ENCODE data around the gene LMTK3.

The LMTK3 gene

GRCh38 chr19:48450863-48451262, 60.8 kb downstream of the LMTK3 start:
- Histone ChIP-seq H2BK120ac (ENCODE audit: low read depth, low read length) (no peak overlapping the region), H3K23ac (ENCODE audit: low read length in 2 of 2) (no peak overlapping the region), H2BK5ac (ENCODE audit: low read depth, low read length, poor library complexity, severe bottlenecking) (no peak overlapping the region), H2BK15ac (ENCODE audit: low read depth, poor library complexity, severe bottlenecking) (no peak overlapping the region), H3K4me1 (ENCODE audit: control insufficient read depth, insufficient read depth, low read depth, low read length) (peaks cover 11% of the 10 kb centered on the region), H3K9ac (ENCODE audit: low read length) (no peak overlapping the region), H3K4me2 (ENCODE audit: low read length, poor library complexity, severe bottlenecking) (no peak overlapping the region), H3K27ac (ENCODE audit: low read length, poor library complexity, severe bottlenecking) (no peak overlapping the region), H3K27me3 (ENCODE audit: control insufficient read depth in 1 of 2, insufficient read depth in 1 of 2, low read length in 2 of 2) (no peaks in the 10 kb centered on the region), H3K18ac (ENCODE audit: low read depth in 1 of 2, low read length in 2 of 2) (no peak overlapping the region), H2AK5ac (ENCODE audit: low read length, severe bottlenecking) (no peak overlapping the region), H4K8ac (ENCODE audit: low read length) (no peak overlapping the region), H3K4me3 (ENCODE audit: insufficient read depth in 1 of 2, low read depth in 1 of 2, low read length in 2 of 2) (no peak overlapping the region), H3K36me3 (ENCODE audit: control insufficient read depth in 1 of 2, insufficient read depth in 2 of 2, low read depth in 1 of 2, low read length in 2 of 2) (peaks cover 77 to 80% of the 10 kb centered on the region in 2 experiments), H3K14ac (ENCODE audit: low read length in 2 of 2) (no peak overlapping the region), H3K9me3 (ENCODE audit: control insufficient read depth, low read length) (no peaks in the 10 kb centered on the region), H4K91ac (ENCODE audit: low read length) (no peak overlapping the region), H2BK12ac (ENCODE audit: low read length in 2 of 2) (no peak overlapping the region), H3K79me1 (replicated peaks; ENCODE audit: low read length, poor library complexity, severe bottlenecking) (peaks cover 61% of the 10 kb centered on the region), H3K4ac (ENCODE audit: low read depth in 1 of 2, low read length in 2 of 2) (no peak overlapping the region), H2AFZ (ENCODE audit: low read depth, low read length) (no peak overlapping the region)
- 97% methylated on average over 15 of the region's 15 CpGs for WGBS
- DNase-seq, result no peak

- Histone ChIP-seq H3K27me3 (ENCODE audit: control insufficient read depth in 1 of 2, insufficient read depth in 1 of 2, low read length in 2 of 2) (no peaks in the 10 kb centered on the region), H3K4me3 (ENCODE audit: insufficient read depth in 1 of 2, low read depth in 1 of 2, low read length in 2 of 2) (no peak overlapping the region), H3K27ac (ENCODE audit: low read length, poor library complexity, severe bottlenecking) (no peak overlapping the region), H2BK12ac (ENCODE audit: low read length in 2 of 2) (no peak overlapping the region), H3K4me2 (ENCODE audit: low read length, poor library complexity, severe bottlenecking) (no peak overlapping the region), H3K23ac (ENCODE audit: low read length in 2 of 2) (no peak overlapping the region), H3K79me1 (replicated peaks; ENCODE audit: low read length, poor library complexity, severe bottlenecking) (peaks cover 58% of the 10 kb centered on the region), H2AK5ac (ENCODE audit: low read length, severe bottlenecking) (no peak overlapping the region), H3K14ac (ENCODE audit: low read length in 2 of 2) (no peak overlapping the region), H4K91ac (ENCODE audit: low read length) (peak overlapping the region; percentile 45), H3K9me3 (ENCODE audit: control insufficient read depth, low read length) (no peaks in the 10 kb centered on the region), H3K4ac (ENCODE audit: low read depth in 1 of 2, low read length in 2 of 2) (no peak overlapping the region), H2AFZ (ENCODE audit: low read depth, low read length) (no peak overlapping the region), H3K36me3 (ENCODE audit: control insufficient read depth in 1 of 2, insufficient read depth in 2 of 2, low read depth in 1 of 2, low read length in 2 of 2) (peaks cover 72 to 76% of the 10 kb centered on the region in 2 experiments), H3K4me1 (ENCODE audit: control insufficient read depth, insufficient read depth, low read depth, low read length) (peaks cover 11% of the 10 kb centered on the region), H4K8ac (ENCODE audit: low read length) (no peak overlapping the region), H2BK120ac (ENCODE audit: low read depth, low read length) (no peak overlapping the region), H3K9ac (ENCODE audit: low read length) (no peak overlapping the region), H2BK5ac (ENCODE audit: low read depth, low read length, poor library complexity, severe bottlenecking) (no peak overlapping the region), H2BK15ac (ENCODE audit: low read depth, poor library complexity, severe bottlenecking) (no peak overlapping the region), H3K18ac (ENCODE audit: low read depth in 1 of 2, low read length in 2 of 2) (no peak overlapping the region)
- WGBS, result 97% methylated on average over 23 of the region's 23 CpGs
- no peak for DNase-seq
Observed at GRCh38 chr19:48450441-48450840, 61.2 kb downstream of the LMTK3 start.

GRCh38 chr19:48448563-48448962, 63.1 kb downstream of the LMTK3 start:
- Histone ChIP-seq H3K9me3 (ENCODE audit: control insufficient read depth, low read length) (no peaks in the 10 kb centered on the region), H4K8ac (ENCODE audit: low read length) (no peak overlapping the region)

GRCh38 chr19:48446579-48446978, 65.1 kb downstream of the LMTK3 start:
- no peak overlapping the region for H3K27ac ChIP-seq (ENCODE audit: low read length, poor library complexity, severe bottlenecking)
- H2BK12ac ChIP-seq (ENCODE audit: low read length in 2 of 2), result no peak overlapping the region
- H3K4ac ChIP-seq (ENCODE audit: low read depth in 1 of 2, low read length in 2 of 2), result no peak overlapping the region
- no peak for DNase-seq
- peak overlapping the region; percentile 95 for H3K9ac ChIP-seq (ENCODE audit: low read length)
- peak overlapping the region; percentile 96 for H3K4me2 ChIP-seq (ENCODE audit: low read length, poor library complexity, severe bottlenecking)
- WGBS, result 85% methylated on average over 5 of the region's 7 CpGs
- peak overlapping the region; percentile 53 for H4K91ac ChIP-seq (ENCODE audit: low read length)
- no peaks in the 10 kb centered on the region for H3K27me3 ChIP-seq (ENCODE audit: control insufficient read depth in 1 of 2, insufficient read depth in 1 of 2, low read length in 2 of 2)
- H2AK5ac ChIP-seq (ENCODE audit: low read length, severe bottlenecking), result no peak overlapping the region
- no peaks in the 10 kb centered on the region for H3K9me3 ChIP-seq (ENCODE audit: control insufficient read depth, low read length)
- no peak overlapping the region for H3K23ac ChIP-seq (ENCODE audit: low read length in 2 of 2)
- H4K8ac ChIP-seq (ENCODE audit: low read length), result no peak overlapping the region
- H2BK120ac ChIP-seq (ENCODE audit: low read depth, low read length), result no peak overlapping the region
- no peak overlapping the region for H2BK5ac ChIP-seq (ENCODE audit: low read depth, low read length, poor library complexity, severe bottlenecking)
- H2AFZ ChIP-seq (ENCODE audit: low read depth, low read length), result no peak overlapping the region
- peaks cover 43 to 47% of the 10 kb centered on the region in 2 experiments for H3K36me3 ChIP-seq (ENCODE audit: control insufficient read depth in 1 of 2, insufficient read depth in 2 of 2, low read depth in 1 of 2, low read length in 2 of 2)
- H3K4me1 ChIP-seq (ENCODE audit: control insufficient read depth, insufficient read depth, low read depth, low read length), result peaks cover 20% of the 10 kb centered on the region
- no peak overlapping the region for H3K18ac ChIP-seq (ENCODE audit: low read depth in 1 of 2, low read length in 2 of 2)
- peak overlapping the region; percentile 89 to 98 for H3K4me3 ChIP-seq (ENCODE audit: insufficient read depth in 1 of 2, low read depth in 1 of 2, low read length in 2 of 2)
- no peak overlapping the region for H2BK15ac ChIP-seq (ENCODE audit: low read depth, poor library complexity, severe bottlenecking)
- no peak overlapping the region for H3K14ac ChIP-seq (ENCODE audit: low read length in 2 of 2)
- peaks cover 48% of the 10 kb centered on the region for H3K79me1 ChIP-seq (replicated peaks; ENCODE audit: low read length, poor library complexity, severe bottlenecking)

More at GRCh38 chr19:48448563-48448962, 63.1 kb downstream of the LMTK3 start:
- Histone ChIP-seq H3K14ac (ENCODE audit: low read length in 2 of 2) (no peak overlapping the region), H4K91ac (ENCODE audit: low read length) (no peak overlapping the region), H3K4me1 (ENCODE audit: control insufficient read depth, insufficient read depth, low read depth, low read length) (peaks cover 17% of the 10 kb centered on the region), H2BK12ac (ENCODE audit: low read length in 2 of 2) (no peak overlapping the region), H3K23ac (ENCODE audit: low read length in 2 of 2) (no peak overlapping the region), H3K27me3 (ENCODE audit: control insufficient read depth in 1 of 2, insufficient read depth in 1 of 2, low read length in 2 of 2) (no peaks in the 10 kb centered on the region), H3K4me2 (ENCODE audit: low read length, poor library complexity, severe bottlenecking) (no peak overlapping the region), H3K9ac (ENCODE audit: low read length) (peak overlapping the region; percentile 11), H2BK15ac (ENCODE audit: low read depth, poor library complexity, severe bottlenecking) (no peak overlapping the region), H3K27ac (ENCODE audit: low read length, poor library complexity, severe bottlenecking) (no peak overlapping the region), H3K4ac (ENCODE audit: low read depth in 1 of 2, low read length in 2 of 2) (no peak overlapping the region), H3K79me1 (replicated peaks; ENCODE audit: low read length, poor library complexity, severe bottlenecking) (peaks cover 52% of the 10 kb centered on the region), H2AFZ (ENCODE audit: low read depth, low read length) (no peak overlapping the region), H3K4me3 (ENCODE audit: insufficient read depth in 1 of 2, low read depth in 1 of 2, low read length in 2 of 2) (no peak overlapping the region), H2AK5ac (ENCODE audit: low read length, severe bottlenecking) (no peak overlapping the region), H2BK120ac (ENCODE audit: low read depth, low read length) (no peak overlapping the region), H2BK5ac (ENCODE audit: low read depth, low read length, poor library complexity, severe bottlenecking) (no peak overlapping the region), H3K36me3 (ENCODE audit: control insufficient read depth in 1 of 2, insufficient read depth in 2 of 2, low read depth in 1 of 2, low read length in 2 of 2) (peaks cover 58 to 59% of the 10 kb centered on the region in 2 experiments), H3K18ac (ENCODE audit: low read depth in 1 of 2, low read length in 2 of 2) (no peak overlapping the region)
- 98% methylated on average over 4 of the region's 4 CpGs for WGBS
- DNase-seq, result no peak

Data from mesenchymal stem cell (in vitro differentiated cells and primary cell).